HEK293 (cell line): ENCODE measurements around the gene WFS1.

ENCODE experiments used
- CTCF ChIP-seq: fragments of 450-650 bp; formaldehyde crosslinking; IDR thresholded peaks from 2 replicates; pipeline ENCODE4 v1.5.1; 2016; ENCODE audit warnings: missing biosample characterization, missing genetic modification characterization
- GLIS2 ChIP-seq: fragments of 450-650 bp; formaldehyde crosslinking; IDR thresholded peaks from 2 replicates; pipeline ENCODE4 v1.5.1; 2016; ENCODE audit warnings: missing biosample characterization, missing genetic modification characterization
- ZFP41 ChIP-seq: fragments of 450-650 bp; formaldehyde crosslinking; IDR thresholded peaks from 2 replicates; pipeline ENCODE4 v1.5.1; 2016; ENCODE audit warnings: missing biosample characterization, missing genetic modification characterization, borderline replicate concordance
- ZNF248 ChIP-seq: fragments of 450-650 bp; formaldehyde crosslinking; IDR thresholded peaks from 2 replicates; pipeline ENCODE4 v1.5.1; 2017; ENCODE audit warnings: missing biosample characterization, missing genetic modification characterization

GRCh38 chr4:6282314-6282771 lies 12.7 kb downstream of the WFS1 start:
- TF ChIP-seq ZFP41 (tag by site-specific recombination) (no peak), CTCF (tag by site-specific recombination) (no peak), ZNF248 (tag by site-specific recombination) (no peak), GLIS2 (tag by site-specific recombination) (no peak)
